HEK293 (cell line): Measurements from ENCODE around the gene CEBPA.

Experiments used
- BCL6B ChIP-seq: fragments of 450-650 bp; formaldehyde crosslinking; IDR thresholded peaks from 2 replicates; pipeline ENCODE4 v1.5.1; 2017; ENCODE audit warnings: missing biosample characterization, missing genetic modification characterization
- CTCF ChIP-seq: fragments of 450-650 bp; formaldehyde crosslinking; IDR thresholded peaks from 2 replicates; pipeline ENCODE4 v1.5.1; 2016; ENCODE audit warnings: missing biosample characterization, missing genetic modification characterization
- KLF16 ChIP-seq: fragments of 450-650 bp; formaldehyde crosslinking; IDR thresholded peaks from 2 replicates; pipeline ENCODE4 v1.5.1; 2017; ENCODE audit warnings: missing biosample characterization, missing genetic modification characterization
- KLF7 ChIP-seq: fragments of 450-650 bp; formaldehyde crosslinking; IDR thresholded peaks from 2 replicates; pipeline ENCODE4 v1.5.1; 2016; ENCODE audit warnings: missing biosample characterization, missing genetic modification characterization, borderline replicate concordance
- PBX3 ChIP-seq: sonication (generic); formaldehyde crosslinking; IDR thresholded peaks from 2 replicates; pipeline ENCODE4 v1.8.1; 2022; ENCODE audit warnings: mild to moderate bottlenecking, moderate library complexity, missing genetic modification reagents
- PRDM6 ChIP-seq: fragments of 450-650 bp; formaldehyde crosslinking; IDR thresholded peaks from 2 replicates; pipeline ENCODE4 v1.5.1; 2017; ENCODE audit warnings: missing biosample characterization, missing genetic modification characterization
- RBAK ChIP-seq: fragments of 450-650 bp; formaldehyde crosslinking; IDR thresholded peaks from 2 replicates; pipeline ENCODE4 v1.5.1; 2016; ENCODE audit warnings: missing biosample characterization, missing genetic modification characterization
- ZBTB17 ChIP-seq: fragments of 450-650 bp; formaldehyde crosslinking; IDR thresholded peaks from 2 replicates; pipeline ENCODE4 v1.5.1; 2016; ENCODE audit warnings: missing biosample characterization, missing genetic modification characterization
- ZBTB21 ChIP-seq: fragments of 450-650 bp; formaldehyde crosslinking; IDR thresholded peaks from 2 replicates; pipeline ENCODE4 v1.5.1; 2017; ENCODE audit warnings: missing biosample characterization, missing genetic modification characterization
- ZNF121 ChIP-seq: fragments of 450-650 bp; formaldehyde crosslinking; IDR thresholded peaks from 2 replicates; pipeline ENCODE4 v1.5.1; 2016; ENCODE audit warnings: missing biosample characterization, missing genetic modification characterization
- ZNF133 ChIP-seq: fragments of 450-650 bp; formaldehyde crosslinking; IDR thresholded peaks from 2 replicates; pipeline ENCODE4 v1.5.1; 2016; ENCODE audit warnings: missing biosample characterization, missing genetic modification characterization
- ZNF138 ChIP-seq: fragments of 450-650 bp; formaldehyde crosslinking; IDR thresholded peaks from 2 replicates; pipeline ENCODE4 v1.5.1; 2016; ENCODE audit warnings: missing biosample characterization, missing genetic modification characterization, borderline replicate concordance
- ZNF2 ChIP-seq: fragments of 450-650 bp; formaldehyde crosslinking; IDR thresholded peaks from 2 replicates; pipeline ENCODE4 v1.5.1; 2016; ENCODE audit warnings: missing biosample characterization, missing genetic modification characterization
- ZNF37A ChIP-seq: fragments of 450-650 bp; IDR thresholded peaks from 2 replicates; pipeline ENCODE4 v1.5.1; 2018; ENCODE audit warnings: missing biosample characterization, missing genetic modification characterization
- ZNF398 ChIP-seq: fragments of 450-650 bp; formaldehyde crosslinking; IDR thresholded peaks from 2 replicates; pipeline ENCODE4 v1.5.1; 2017; ENCODE audit warnings: missing biosample characterization, missing genetic modification characterization
- ZNF433 ChIP-seq: fragments of 450-650 bp; formaldehyde crosslinking; IDR thresholded peaks from 2 replicates; pipeline ENCODE4 v1.5.1; 2016; ENCODE audit warnings: missing biosample characterization, missing genetic modification characterization, low read depth
- ZNF488 ChIP-seq: fragments of 450-650 bp; formaldehyde crosslinking; IDR thresholded peaks from 2 replicates; pipeline ENCODE4 v1.5.1; 2016; ENCODE audit warnings: missing biosample characterization, missing genetic modification characterization
- ZNF510 ChIP-seq: fragments of 450-650 bp; formaldehyde crosslinking; IDR thresholded peaks from 2 replicates; pipeline ENCODE4 v1.5.1; 2018; ENCODE audit warnings: mild to moderate bottlenecking, missing genetic modification characterization, missing biosample characterization; ENCODE audit not compliant: insufficient replicate concordance
- ZNF513 ChIP-seq: fragments of 450-650 bp; IDR thresholded peaks from 2 replicates; pipeline ENCODE4 v1.5.1; 2018; ENCODE audit warnings: missing biosample characterization, missing genetic modification characterization
- ZNF529 ChIP-seq: fragments of 450-650 bp; formaldehyde crosslinking; IDR thresholded peaks from 2 replicates; pipeline ENCODE4 v1.5.1; 2017; ENCODE audit warnings: missing genetic modification characterization, missing biosample characterization; ENCODE audit not compliant: insufficient replicate concordance
- ZNF530 ChIP-seq: fragments of 450-650 bp; formaldehyde crosslinking; IDR thresholded peaks from 2 replicates; pipeline ENCODE4 v1.5.1; 2016; ENCODE audit warnings: low read depth, missing biosample characterization, missing genetic modification characterization
- ZNF558 ChIP-seq: fragments of 450-650 bp; formaldehyde crosslinking; IDR thresholded peaks from 2 replicates; pipeline ENCODE4 v1.5.1; 2016; ENCODE audit warnings: missing biosample characterization, missing genetic modification characterization
- ZNF664 ChIP-seq: fragments of 450-650 bp; formaldehyde crosslinking; IDR thresholded peaks from 2 replicates; pipeline ENCODE4 v1.5.1; 2016; ENCODE audit warnings: missing biosample characterization, missing genetic modification characterization
- ZSCAN18 ChIP-seq: fragments of 450-650 bp; formaldehyde crosslinking; IDR thresholded peaks from 2 replicates; pipeline ENCODE4 v1.5.1; 2016; ENCODE audit warnings: missing biosample characterization, missing genetic modification characterization
- ZSCAN23 ChIP-seq: fragments of 450-650 bp; formaldehyde crosslinking; IDR thresholded peaks from 2 replicates; pipeline ENCODE4 v1.5.1; 2016; ENCODE audit warnings: missing biosample characterization, missing genetic modification characterization

The CEBPA gene

GRCh38 chr19:33348301-33349010, 46.1 kb upstream of the CEBPA start (continued):
- TF ChIP-seq ZNF664 (tag by site-specific recombination): no peak
- TF ChIP-seq ZNF37A (tag by site-specific recombination): no peak
- no peak for TF ChIP-seq ZNF488 (tag by site-specific recombination)
- peak; percentile 24; the same call in 1 of the 2 replicates for TF ChIP-seq BCL6B (tag by site-specific recombination)
- no peak for TF ChIP-seq ZNF133 (tag by site-specific recombination)
- TF ChIP-seq KLF7 (tag by site-specific recombination): no peak
- TF ChIP-seq ZSCAN18: no peak
- TF ChIP-seq ZNF2 (tag by site-specific recombination): no peak
- peak; percentile 5; the same call in 1 of the 2 replicates for TF ChIP-seq ZNF433
- no peak for TF ChIP-seq CTCF (tag by site-specific recombination)
- peak; percentile 32; the same call in 1 of the 2 replicates for TF ChIP-seq ZNF513 (tag by site-specific recombination)
- no peak for TF ChIP-seq ZNF529 (tag by site-specific recombination)
- TF ChIP-seq PBX3: no peak
- peak; percentile 53; the same call in 1 of the 2 replicates for TF ChIP-seq ZNF558 (tag by site-specific recombination)
- TF ChIP-seq KLF16 (tag by site-specific recombination): no peak
- no peak for TF ChIP-seq RBAK
- peak; percentile 94 for TF ChIP-seq ZBTB17 (tag by site-specific recombination)
- peak; percentile 46; the same call in 1 of the 2 replicates for TF ChIP-seq PRDM6 (tag by site-specific recombination)
- peak; percentile 37; the same call in 1 of the 2 replicates for TF ChIP-seq ZBTB21 (tag by site-specific recombination)
- no peak for TF ChIP-seq ZNF510 (tag by site-specific recombination)
- TF ChIP-seq ZNF121 (tag by site-specific recombination): peak; percentile 49; the same call in 1 of the 2 replicates
- 0 out of 2 replicates have a peak, but pooled peaks have one; percentile 31 for TF ChIP-seq ZNF398 (tag by site-specific recombination)
- no peak for TF ChIP-seq ZSCAN23 (tag by site-specific recombination)
- no peak for TF ChIP-seq ZNF138 (tag by site-specific recombination)
- TF ChIP-seq ZNF530 (tag by site-specific recombination): no peak
